Stimulated activated naive CD8-positive, alpha-beta T cell treated with anti-CD3 and anti-CD28 coated beads, Interleukin-15, Interleukin-2, amounts not matched to agents 100 ng/mL and 50 ng/mL, for 24 hours (primary cell): ENCODE results near the gene ARL15.

Source experiments
- H3K27ac Mint-ChIP-seq: one replicate; pipeline ENCODE4 v1.8.0; 2021; ENCODE audit warnings: mild to moderate bottlenecking, mixed read lengths
- H3K27me3 Mint-ChIP-seq: one replicate; pipeline ENCODE4 v1.8.0; 2021; ENCODE audit warnings: mixed read lengths
- H3K36me3 Mint-ChIP-seq: one replicate; pipeline ENCODE4 v1.8.0; 2021; ENCODE audit warnings: low read depth, mixed read lengths
- H3K4me1 Mint-ChIP-seq: one replicate; pipeline ENCODE4 v1.8.0; 2021; ENCODE audit warnings: low read depth, mixed read lengths
- H3K4me3 Mint-ChIP-seq: one replicate; pipeline ENCODE4 v1.8.0; 2021; ENCODE audit warnings: mild to moderate bottlenecking, mixed read lengths
- H3K9me3 Mint-ChIP-seq: one replicate; pipeline ENCODE4 v1.8.0; 2021; ENCODE audit warnings: mixed read lengths

ARL15 gene

GRCh38 chr5:54281960-54282692, 28.2 kb downstream of the ARL15 start:
- no peaks in the 10 kb centered on the region for H3K4me1 Mint-ChIP-seq
- no peak overlapping the region for H3K4me3 Mint-ChIP-seq
- H3K9me3 Mint-ChIP-seq, result peaks cover 3% of the 10 kb centered on the region
- H3K36me3 Mint-ChIP-seq, result peaks cover 28% of the 10 kb centered on the region
- H3K27ac Mint-ChIP-seq, result no peak overlapping the region
- no peaks in the 10 kb centered on the region for H3K27me3 Mint-ChIP-seq

DNA sequence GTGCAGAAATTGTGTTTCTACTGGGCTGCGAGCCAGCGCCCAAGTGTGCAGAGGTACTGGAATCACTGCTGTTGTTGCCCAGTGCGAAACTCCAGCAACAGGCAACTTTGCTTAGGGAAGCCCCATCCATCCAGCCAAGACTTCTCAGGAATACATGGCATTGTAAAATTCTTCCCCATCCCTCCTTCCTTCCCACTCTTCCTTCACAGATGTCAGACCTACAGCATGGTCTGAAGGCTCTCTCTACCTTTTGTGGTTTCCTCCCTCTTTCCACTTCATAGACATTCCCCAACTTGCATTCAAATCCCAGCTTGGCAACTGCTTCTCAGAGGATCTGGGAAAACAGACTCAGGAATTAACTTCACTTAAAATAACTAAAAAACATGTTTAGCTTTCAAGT, 30.4 kb downstream of the ARL15 start:
- H3K4me3 Mint-ChIP-seq, result no peak overlapping the region
- H3K27me3 Mint-ChIP-seq, result no peaks in the 10 kb centered on the region
- H3K4me1 Mint-ChIP-seq, result no peaks in the 10 kb centered on the region
- peaks cover 24% of the 10 kb centered on the region for H3K36me3 Mint-ChIP-seq
- peaks cover 3% of the 10 kb centered on the region for H3K9me3 Mint-ChIP-seq
- H3K27ac Mint-ChIP-seq, result no peak overlapping the region

DNA sequence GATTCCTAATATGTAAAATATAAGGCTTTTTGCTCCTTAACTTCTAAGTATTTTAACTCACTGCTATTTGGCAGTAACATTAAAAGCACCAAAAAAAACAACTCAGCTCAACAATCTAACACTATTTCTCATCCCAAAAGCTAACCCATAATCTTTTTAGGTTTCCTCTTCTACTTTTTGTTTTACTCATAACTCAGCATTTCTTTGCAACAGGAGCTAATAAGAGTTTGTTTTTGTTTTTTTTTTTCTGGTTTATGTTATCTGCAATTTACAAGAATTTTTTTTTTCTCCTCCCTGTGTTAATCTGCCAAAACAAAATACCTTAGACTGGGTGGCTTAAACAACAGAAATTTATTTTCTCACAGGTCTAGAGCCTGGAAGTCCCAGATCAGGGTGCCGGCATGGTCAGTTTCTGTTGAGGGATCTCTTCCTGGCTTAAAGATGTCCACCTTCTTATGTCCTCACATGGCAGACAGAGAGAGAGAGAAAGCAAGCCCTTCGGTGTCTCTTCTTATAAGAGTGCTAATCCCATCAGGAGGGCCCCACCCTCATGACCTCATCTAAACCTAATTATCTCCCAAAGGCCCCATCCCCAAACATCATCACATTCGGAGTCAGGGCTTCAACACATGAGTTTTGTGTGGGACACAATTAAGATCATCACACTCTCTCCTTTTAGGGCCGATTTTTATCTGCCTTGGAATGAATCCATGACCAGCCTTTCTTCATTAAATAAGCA, 31.2 kb downstream of the ARL15 start:
- peaks cover 3% of the 10 kb centered on the region for H3K9me3 Mint-ChIP-seq
- H3K4me1 Mint-ChIP-seq, result no peaks in the 10 kb centered on the region
- no peaks in the 10 kb centered on the region for H3K27me3 Mint-ChIP-seq
- H3K27ac Mint-ChIP-seq, result no peak overlapping the region
- H3K36me3 Mint-ChIP-seq, result peaks cover 24% of the 10 kb centered on the region
- no peak overlapping the region for H3K4me3 Mint-ChIP-seq

- Mint-ChIP-seq H3K4me1 (no peaks in the 10 kb centered on the region), H3K27ac (no peak overlapping the region), H3K36me3 (peaks cover 24% of the 10 kb centered on the region), H3K9me3 (peaks cover 3% of the 10 kb centered on the region), H3K4me3 (no peak overlapping the region), H3K27me3 (no peaks in the 10 kb centered on the region)
Measured at GRCh38 chr5:54278036-54278830, 32.1 kb downstream of the ARL15 start.

- H3K4me3 Mint-ChIP-seq, result no peak overlapping the region
- H3K36me3 Mint-ChIP-seq, result peaks cover 18% of the 10 kb centered on the region
- no peaks in the 10 kb centered on the region for H3K9me3 Mint-ChIP-seq
- H3K4me1 Mint-ChIP-seq, result peaks cover 5% of the 10 kb centered on the region
- no peaks in the 10 kb centered on the region for H3K27me3 Mint-ChIP-seq
- H3K27ac Mint-ChIP-seq, result no peak overlapping the region
Measured at GRCh38 chr5:54276048-54276447, 34.3 kb downstream of the ARL15 start.

- Mint-ChIP-seq H3K9me3 (no peaks in the 10 kb centered on the region), H3K36me3 (peaks cover 18% of the 10 kb centered on the region), H3K4me1 (peaks cover 5% of the 10 kb centered on the region), H3K27ac (no peak overlapping the region), H3K27me3 (no peaks in the 10 kb centered on the region), H3K4me3 (no peak overlapping the region)
Measured at GRCh38 chr5:54275361-54275760, 35.0 kb downstream of the ARL15 start.

DNA sequence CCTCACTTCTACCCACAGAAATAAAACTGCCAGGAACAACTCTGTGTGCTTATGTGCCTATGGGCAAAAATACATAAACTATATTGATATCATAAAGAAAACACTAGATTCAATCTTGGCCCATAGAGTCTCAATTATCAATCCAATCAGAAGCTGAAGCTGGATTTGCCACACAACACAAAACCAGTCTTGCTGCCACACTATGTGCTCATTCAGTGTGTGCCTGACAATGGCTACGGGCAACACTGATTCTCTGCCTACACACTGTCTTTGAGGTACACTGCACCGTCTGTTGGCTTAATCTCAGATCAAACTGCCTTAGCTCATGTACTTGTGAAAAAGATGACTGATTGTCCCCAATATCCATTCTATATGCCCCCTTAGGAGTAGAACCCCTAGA, 35.4 kb downstream of the ARL15 start:
- Mint-ChIP-seq H3K36me3 (peaks cover 14% of the 10 kb centered on the region), H3K27ac (no peak overlapping the region), H3K9me3 (no peaks in the 10 kb centered on the region), H3K4me3 (no peak overlapping the region), H3K4me1 (peaks cover 5% of the 10 kb centered on the region), H3K27me3 (no peaks in the 10 kb centered on the region)

- Mint-ChIP-seq H3K27ac (no peak overlapping the region), H3K27me3 (no peaks in the 10 kb centered on the region), H3K9me3 (no peaks in the 10 kb centered on the region), H3K36me3 (peaks cover 13% of the 10 kb centered on the region), H3K4me1 (peaks cover 5% of the 10 kb centered on the region), H3K4me3 (no peak overlapping the region)
Measured at GRCh38 chr5:54273715-54274114, 36.7 kb downstream of the ARL15 start.

- no peak overlapping the region for H3K27ac Mint-ChIP-seq
- H3K27me3 Mint-ChIP-seq, result no peaks in the 10 kb centered on the region
- no peaks in the 10 kb centered on the region for H3K9me3 Mint-ChIP-seq
- H3K36me3 Mint-ChIP-seq, result peaks cover 5% of the 10 kb centered on the region
- H3K4me1 Mint-ChIP-seq, result peaks cover 5% of the 10 kb centered on the region
- H3K4me3 Mint-ChIP-seq, result no peak overlapping the region
Measured at GRCh38 chr5:54272746-54273145, 37.6 kb downstream of the ARL15 start.

DNA sequence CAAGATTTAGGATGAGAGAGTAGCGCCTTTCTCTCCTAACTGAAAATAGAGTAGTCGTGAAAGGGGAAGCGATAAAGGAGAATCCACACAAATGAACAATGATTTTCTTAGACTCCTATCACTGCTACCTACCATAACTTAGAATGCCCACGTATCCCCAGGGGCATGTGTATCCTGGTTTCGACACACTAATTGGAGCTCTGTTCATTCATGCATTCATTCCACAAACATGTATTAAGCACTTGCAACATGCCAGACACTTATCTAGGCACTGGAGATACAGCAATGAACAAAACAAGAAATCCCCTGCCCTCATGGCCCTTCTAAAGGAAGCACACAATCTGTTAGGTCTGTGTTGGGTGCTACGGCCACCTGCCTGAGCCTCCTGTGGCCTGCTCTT, 40.0 kb downstream of the ARL15 start:
- H3K9me3 Mint-ChIP-seq, result no peaks in the 10 kb centered on the region
- H3K4me3 Mint-ChIP-seq, result no peak overlapping the region
- peaks cover 5% of the 10 kb centered on the region for H3K4me1 Mint-ChIP-seq
- no peaks in the 10 kb centered on the region for H3K36me3 Mint-ChIP-seq
- no peak overlapping the region for H3K27ac Mint-ChIP-seq
- H3K27me3 Mint-ChIP-seq, result no peaks in the 10 kb centered on the region

- peaks cover 4% of the 10 kb centered on the region for H3K4me1 Mint-ChIP-seq
- H3K9me3 Mint-ChIP-seq, result peaks cover 4% of the 10 kb centered on the region
- no peak overlapping the region for H3K27ac Mint-ChIP-seq
- no peaks in the 10 kb centered on the region for H3K27me3 Mint-ChIP-seq
- no peaks in the 10 kb centered on the region for H3K36me3 Mint-ChIP-seq
- H3K4me3 Mint-ChIP-seq, result no peak overlapping the region
Measured at GRCh38 chr5:54264574-54264973, 45.8 kb downstream of the ARL15 start.

DNA sequence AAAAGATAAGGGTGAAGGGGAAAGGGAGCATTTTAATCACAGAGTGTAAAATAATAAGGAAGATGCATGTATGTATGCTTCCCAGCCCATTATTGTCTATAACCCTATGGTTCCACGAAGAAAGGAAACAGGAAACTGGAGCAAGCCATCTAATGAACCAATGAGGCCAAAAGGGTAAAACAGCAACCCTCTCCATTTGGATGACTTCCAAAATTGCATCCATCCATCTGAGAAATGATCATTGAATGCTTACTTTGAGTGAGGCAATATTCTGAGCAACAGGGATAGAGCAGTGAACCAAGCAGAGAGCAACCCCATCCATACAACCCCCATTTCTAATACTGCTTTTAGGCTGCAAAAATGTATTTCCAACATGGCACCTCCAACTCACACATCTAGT, 46.9 kb downstream of the ARL15 start:
- Mint-ChIP-seq H3K36me3 (peaks cover under 1% of the 10 kb centered on the region), H3K4me1 (peaks cover 8% of the 10 kb centered on the region)

GRCh38 chr5:54261596-54261995, 48.8 kb downstream of the ARL15 start:
- Mint-ChIP-seq H3K27ac (no peak overlapping the region), H3K27me3 (no peaks in the 10 kb centered on the region), H3K9me3 (peaks cover 4% of the 10 kb centered on the region), H3K36me3 (peaks cover 4% of the 10 kb centered on the region), H3K4me3 (no peak overlapping the region), H3K4me1 (peaks cover 21% of the 10 kb centered on the region)

More for the DNA sequence above, 46.9 kb downstream of the ARL15 start:
- H3K27ac Mint-ChIP-seq, result no peak overlapping the region
- no peak overlapping the region for H3K4me3 Mint-ChIP-seq
- peaks cover 4% of the 10 kb centered on the region for H3K9me3 Mint-ChIP-seq
- H3K27me3 Mint-ChIP-seq, result no peaks in the 10 kb centered on the region

- no peak overlapping the region for H3K27ac Mint-ChIP-seq
- peaks cover 4% of the 10 kb centered on the region for H3K9me3 Mint-ChIP-seq
- H3K4me1 Mint-ChIP-seq, result peaks cover 31% of the 10 kb centered on the region
- H3K27me3 Mint-ChIP-seq, result no peaks in the 10 kb centered on the region
- H3K36me3 Mint-ChIP-seq, result peaks cover 4% of the 10 kb centered on the region
- H3K4me3 Mint-ChIP-seq, result no peak overlapping the region
Measured at GRCh38 chr5:54259981-54260380, 50.4 kb downstream of the ARL15 start.

DNA sequence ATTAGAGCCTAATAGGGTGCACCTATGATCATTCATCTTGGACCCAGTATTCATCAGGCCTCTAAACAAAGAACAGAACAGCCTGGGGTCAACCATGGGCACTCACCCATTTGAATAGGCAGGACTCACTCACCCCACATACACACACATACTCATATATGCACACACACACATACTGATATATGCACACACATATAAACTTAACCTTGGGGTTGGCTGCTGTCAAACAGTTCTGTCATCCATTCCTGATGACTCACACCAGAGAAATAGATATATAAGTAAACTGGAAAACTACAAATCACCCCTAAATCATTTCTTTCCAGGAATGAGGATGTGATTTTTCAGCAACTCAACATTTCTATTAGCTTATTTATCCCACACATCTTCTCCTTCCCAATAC, 51.3 kb downstream of the ARL15 start:
- Mint-ChIP-seq H3K4me1 (peaks cover 31% of the 10 kb centered on the region), H3K27ac (no peak overlapping the region), H3K4me3 (no peak overlapping the region), H3K9me3 (peaks cover 2% of the 10 kb centered on the region), H3K36me3 (peaks cover 4% of the 10 kb centered on the region), H3K27me3 (no peaks in the 10 kb centered on the region)
